Gastroesophageal sphincter (tissue), 4 donors: Measurements from ENCODE around the gene MARK2. TPM values are rescaled to one million over a fixed set of nuclear protein-coding genes. Genes with fewer than 3 reads are reported as not detected.

ENCODE experiments used
- ATAC-seq: fragments of 150-250 bp; one replicate; pipeline ENCODE4 v1.9.1; 2016; ENCODE audit warnings: mild to moderate bottlenecking, moderate library complexity
- H3K27ac ChIP-seq, 4 donors: fragments of 200-600 bp; sonication (generic) in 3 of 4; 1 replicate in 3 of 4; 2 replicates in 1 of 4; pipeline ENCODE4 v1.5.1; 2016 to 2019
- H3K27me3 ChIP-seq: fragments of 200-600 bp; sonication (generic); one replicate; pipeline ENCODE4 v1.5.1; 2019
- H3K36me3 ChIP-seq, 2 donors: fragments of 200-600 bp; sonication (generic); one replicate each; pipeline ENCODE4 v1.5.1; 2019; ENCODE audit warnings: control low read depth in 1 of 2
- H3K4me1 ChIP-seq, 3 donors: fragments of 200-600 bp; sonication (generic); 1 replicate in 2 of 3; 2 replicates in 1 of 3; pipeline ENCODE4 v1.5.1; 2016 to 2019; ENCODE audit warnings: control low read depth in 2 of 3
- H3K4me3 ChIP-seq, 2 donors: fragments of 200-600 bp; sonication (generic); one replicate each; pipeline ENCODE4 v1.5.1; 2019; ENCODE audit warnings: mild to moderate bottlenecking in 1 of 2, moderate library complexity in 1 of 2
- H3K9me3 ChIP-seq, 3 donors: fragments of 200-600 bp; sonication (generic); one replicate each; pipeline ENCODE4 v1.5.1; 2017 to 2019; ENCODE audit warnings: control low read depth in 2 of 3
- CTCF ChIP-seq, 4 experiments: fragments of 200-600 bp in 2 of 4; fragments of 450-650 bp in 2 of 4; sonication (generic) in 1 of 4; IDR thresholded peaks; one replicate each; pipeline ENCODE4 v1.5.1; 2017 to 2019; ENCODE audit warnings: antibody characterized with exemption in 4 of 4, mild to moderate bottlenecking in 2 of 4, moderate library complexity in 2 of 4
- EP300 ChIP-seq: sonication (generic); formaldehyde crosslinking; IDR thresholded peaks from one replicate; pipeline ENCODE4 v1.6.1; 2017; ENCODE audit warnings: antibody characterized with exemption, mild to moderate bottlenecking
- POLR2A ChIP-seq, 2 donors: fragments of 450-650 bp; IDR thresholded peaks; one replicate each; pipeline ENCODE4 v1.6.1; 2017; ENCODE audit warnings: antibody characterized with exemption in 2 of 2, mild to moderate bottlenecking in 2 of 2, moderate library complexity in 1 of 2
- POLR2AphosphoS5 ChIP-seq: sonication (generic); formaldehyde crosslinking; IDR thresholded peaks from one replicate; pipeline ENCODE4 v1.6.1; 2017; ENCODE audit warnings: antibody characterized with exemption
- WGBS, 2 donors: methylation state at CpG; one replicate each; pipeline ENCODE4 v1.1.5; 2018; ENCODE audit warnings: low coverage in 1 of 2; 5-methylcytosine and 5-hydroxymethylcytosine counted together
- total RNA-seq, 4 donors: library from RNA; depleted of rRNA; stranded (reverse); fragments of >200 nt; gene quantifications; one replicate each; pipeline ENCODE4 v1.1.0, GENCODE V29; 2016

MARK2 gene
- total RNA-seq, 4 donors from 2014 or later, result 17.4 to 42.5 (median 23.8) TPM

- no peak overlapping the region for H3K4me3 ChIP-seq
- H3K27me3 ChIP-seq, result no peaks in the 10 kb centered on the region
- H3K9me3 ChIP-seq, result no peaks in the 10 kb centered on the region
- peak; percentile 50 for ATAC-seq
- peaks cover 2 to 72% (median 18%) of the 10 kb centered on the region in 3 donors for H3K4me1 ChIP-seq
- no peaks in the 10 kb centered on the region for H3K36me3 ChIP-seq
- no peak overlapping the region for H3K27ac ChIP-seq
- WGBS, 2 donors, result 76% methylated on average over 3 of the region's 7 CpGs; no CpG with 5 or more reads in 1 of the 2 donors
- TF ChIP-seq CTCF (IDR thresholded peaks at IDR 0.05) (no peak), EP300 (no peak), POLR2AphosphoS5 (no peak), POLR2A (IDR thresholded peaks at IDR 0.05) (no peak)
Measured at GRCh38 chr11:63882555-63883242, 43.8 kb downstream of the MARK2 start.

GRCh38 chr11:63883791-63884190, 44.9 kb downstream of the MARK2 start:
- Histone ChIP-seq H3K4me1 (peaks cover 2 to 77% (median 28%) of the 10 kb centered on the region in 3 donors), H3K9me3 (no peaks in the 10 kb centered on the region), H3K27me3 (no peaks in the 10 kb centered on the region), H3K36me3 (no peaks in the 10 kb centered on the region), H3K4me3 (no peak overlapping the region), H3K27ac (no peak overlapping the region)
- WGBS, 2 donors, result 40 to 92% methylated on average over 1 to 5 of the region's 6 CpGs
- no peak for ATAC-seq
- no peak for TF ChIP-seq POLR2AphosphoS5
- no peak for TF ChIP-seq POLR2A (IDR thresholded peaks at IDR 0.05)
- no peak for TF ChIP-seq CTCF (IDR thresholded peaks at IDR 0.05)
- no peak for TF ChIP-seq EP300

DNA sequence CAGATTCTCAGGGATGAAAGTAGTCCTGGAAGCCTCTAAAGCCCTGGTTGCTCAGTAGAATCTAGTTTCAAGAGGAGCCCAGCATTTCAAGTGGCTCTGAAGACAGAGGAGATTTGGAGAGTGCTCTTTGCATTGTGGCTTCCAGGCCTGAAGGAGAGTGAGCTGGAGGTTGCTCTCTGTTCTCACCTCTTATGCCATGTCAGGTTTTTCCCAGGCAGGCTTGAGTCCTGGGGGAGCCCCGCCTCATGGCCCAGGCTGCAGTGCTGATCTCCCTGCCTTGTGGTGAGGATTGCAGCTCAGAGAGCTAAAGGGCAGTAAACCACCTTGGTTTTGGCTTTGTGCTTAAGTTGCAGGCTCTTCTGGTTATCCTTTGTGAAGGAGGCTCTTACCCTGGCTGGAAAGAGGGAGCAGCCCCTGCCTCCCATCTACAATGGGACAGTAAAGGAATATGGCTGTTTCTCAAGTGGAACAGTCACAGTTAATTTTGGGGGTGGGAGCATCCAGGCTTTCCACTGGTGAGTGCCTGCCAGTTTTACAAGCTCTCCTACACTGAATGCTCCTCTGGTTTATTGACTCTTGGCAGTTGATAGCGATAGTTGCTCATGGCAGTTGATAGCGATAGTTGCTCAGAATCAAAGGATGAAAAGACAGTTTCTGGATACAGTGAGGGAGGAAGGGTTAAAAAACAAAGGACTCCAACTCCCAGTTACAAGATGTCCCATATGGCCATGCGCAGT, 45.5 kb downstream of the MARK2 start:
- Histone ChIP-seq H3K27ac (no peak overlapping the region), H3K36me3 (no peaks in the 10 kb centered on the region), H3K9me3 (no peaks in the 10 kb centered on the region), H3K27me3 (no peaks in the 10 kb centered on the region), H3K4me3 (no peak overlapping the region), H3K4me1 (peaks cover 2 to 77% (median 33%) of the 10 kb centered on the region in 3 donors)
- WGBS, 2 donors, result 73 to 75% methylated on average over 2 to 3 of the region's 4 CpGs
- ATAC-seq, result no peak
- no peak for TF ChIP-seq EP300
- TF ChIP-seq POLR2AphosphoS5, result no peak
- no peak for TF ChIP-seq POLR2A (IDR thresholded peaks at IDR 0.05)
- no peak for TF ChIP-seq CTCF (IDR thresholded peaks at IDR 0.05)

DNA sequence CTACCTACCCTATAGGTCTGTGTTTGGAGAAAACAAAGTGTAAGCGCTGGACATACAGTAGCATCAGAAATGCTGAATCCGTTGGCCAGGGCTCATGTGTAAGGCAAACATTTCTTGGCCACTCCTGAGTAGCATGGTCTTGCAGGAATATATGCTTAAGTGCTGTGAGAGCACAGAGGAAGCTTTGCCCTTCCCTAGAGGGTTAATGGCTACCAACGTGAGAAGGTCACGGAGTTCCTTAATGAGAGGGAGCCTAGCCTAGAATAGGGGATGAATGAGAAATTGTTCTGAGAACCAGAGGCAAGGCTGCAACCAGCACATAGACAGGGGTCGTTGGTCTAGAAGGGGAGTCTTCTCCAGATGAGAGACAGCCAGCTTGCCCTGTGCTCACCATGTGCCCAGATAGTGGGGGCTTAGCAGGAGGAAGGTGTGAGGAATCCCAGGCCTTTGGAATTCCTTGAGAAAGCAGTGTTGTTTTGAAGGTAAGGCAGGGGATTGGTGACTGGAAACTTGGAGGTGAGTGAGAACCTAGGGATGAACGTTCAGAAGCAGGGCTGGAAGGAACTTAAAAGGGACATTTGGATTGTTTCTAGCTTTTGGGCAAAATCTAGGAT, 48.6 kb downstream of the MARK2 start:
- H3K9me3 ChIP-seq, result no peaks in the 10 kb centered on the region
- peak overlapping the region in 3 of 4 donors; percentile 43 to 67 (median 49) for H3K27ac ChIP-seq
- H3K4me1 ChIP-seq, result peaks cover 0 to 80% (median 26%) of the 10 kb centered on the region in 3 donors
- no peaks in the 10 kb centered on the region for H3K36me3 ChIP-seq
- H3K4me3 ChIP-seq, result no peak overlapping the region
- no peaks in the 10 kb centered on the region for H3K27me3 ChIP-seq
- ATAC-seq, result no peak
- 41 to 50% methylated on average over 6 of the region's 6 CpGs for WGBS, 2 donors
- TF ChIP-seq CTCF (IDR thresholded peaks at IDR 0.05), result no peak
- no peak for TF ChIP-seq POLR2A (IDR thresholded peaks at IDR 0.05)
- no peak for TF ChIP-seq EP300
- no peak for TF ChIP-seq POLR2AphosphoS5
